ENCODE results near the gene PIGL.
"Not testable (repeated sequence)": the region's sequence is repeated elsewhere in the genome, so short reads cannot be mapped to it uniquely, and the experiment has no call there.

Gene PIGL

DNA sequence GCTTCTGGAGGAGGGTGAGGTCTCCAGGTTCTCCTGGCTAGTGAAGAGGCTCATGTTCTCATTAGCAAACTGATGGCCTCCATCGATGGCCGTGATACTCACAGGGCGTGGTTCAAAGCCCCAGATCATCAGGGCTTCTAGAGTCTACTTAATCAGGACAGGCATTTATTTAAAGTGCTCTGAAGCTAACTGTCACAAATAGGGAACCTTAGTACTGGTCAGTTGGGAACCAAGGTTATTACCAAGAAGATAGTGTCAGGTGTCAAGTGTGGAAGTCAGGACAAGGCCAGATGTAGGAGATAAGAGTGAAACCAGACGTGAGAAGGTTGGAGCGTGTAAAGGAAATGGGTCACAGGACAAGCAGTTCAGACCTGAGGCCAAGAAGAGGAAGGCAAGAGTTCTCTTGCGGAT lies 56.9 kb downstream of the PIGL start:
- DNase-seq (ENCODE audit: low read depth): no peak

GRCh38 chr17:16275024-16275423 lies 58.0 kb downstream of the PIGL start:
- no peak for DNase-seq (ENCODE audit: low read depth)

GRCh38 chr17:16277163-16277562 lies 60.2 kb downstream of the PIGL start:
- DNase-seq (ENCODE audit: low read depth): no peak

GRCh38 chr17:16281351-16281750 lies 64.3 kb downstream of the PIGL start:
- no peak for DNase-seq (ENCODE audit: low read depth)

DNA sequence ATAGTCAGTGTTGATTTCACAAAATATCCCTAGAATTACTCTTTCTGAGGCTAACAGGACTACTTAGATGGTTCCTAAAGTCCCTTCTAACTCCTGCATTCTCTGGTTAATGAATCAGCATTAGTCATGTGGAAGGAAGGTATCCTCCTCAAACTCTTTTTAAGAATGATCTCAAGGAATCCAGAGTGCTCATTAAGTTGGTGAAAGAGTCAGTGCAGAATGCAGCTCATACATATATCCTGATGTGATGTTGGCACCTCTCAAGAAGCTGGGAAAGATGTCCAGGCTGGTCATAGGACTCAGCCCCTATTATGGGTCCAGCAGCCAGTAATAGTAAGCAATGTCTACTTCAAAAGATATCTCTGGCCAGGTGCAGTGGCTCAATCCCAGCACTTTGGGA lies 65.5 kb downstream of the PIGL start:
- DNase-seq (ENCODE audit: low read depth): no peak

DNA sequence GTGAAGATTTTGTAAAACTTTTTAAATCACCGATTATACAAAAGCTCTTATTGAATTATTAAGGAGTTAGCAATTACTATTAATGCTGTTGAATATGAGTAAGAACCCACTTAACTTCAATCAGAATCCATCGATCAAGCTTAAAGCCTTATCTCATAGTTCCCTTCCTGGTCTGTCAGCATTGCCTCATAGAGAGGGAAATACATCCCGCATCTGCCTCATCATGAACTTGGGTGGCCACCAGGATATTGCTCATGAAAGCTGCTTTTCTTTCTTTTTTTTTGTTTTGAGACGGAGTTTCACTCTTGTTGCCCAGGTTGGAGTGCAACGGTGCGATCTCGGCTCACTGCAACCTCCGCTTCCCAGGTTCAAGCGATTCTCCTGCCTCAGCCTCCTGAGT lies 66.7 kb downstream of the PIGL start:
- DNase-seq (ENCODE audit: low read depth): no peak

- no peak for DNase-seq (ENCODE audit: low read depth)
Measured at GRCh38 chr17:16285646-16286008, 68.6 kb downstream of the PIGL start.

- DNase-seq (ENCODE audit: low read depth): peak; percentile 61
Measured at GRCh38 chr17:16286009-16286946, 69.3 kb downstream of the PIGL start.

DNA sequence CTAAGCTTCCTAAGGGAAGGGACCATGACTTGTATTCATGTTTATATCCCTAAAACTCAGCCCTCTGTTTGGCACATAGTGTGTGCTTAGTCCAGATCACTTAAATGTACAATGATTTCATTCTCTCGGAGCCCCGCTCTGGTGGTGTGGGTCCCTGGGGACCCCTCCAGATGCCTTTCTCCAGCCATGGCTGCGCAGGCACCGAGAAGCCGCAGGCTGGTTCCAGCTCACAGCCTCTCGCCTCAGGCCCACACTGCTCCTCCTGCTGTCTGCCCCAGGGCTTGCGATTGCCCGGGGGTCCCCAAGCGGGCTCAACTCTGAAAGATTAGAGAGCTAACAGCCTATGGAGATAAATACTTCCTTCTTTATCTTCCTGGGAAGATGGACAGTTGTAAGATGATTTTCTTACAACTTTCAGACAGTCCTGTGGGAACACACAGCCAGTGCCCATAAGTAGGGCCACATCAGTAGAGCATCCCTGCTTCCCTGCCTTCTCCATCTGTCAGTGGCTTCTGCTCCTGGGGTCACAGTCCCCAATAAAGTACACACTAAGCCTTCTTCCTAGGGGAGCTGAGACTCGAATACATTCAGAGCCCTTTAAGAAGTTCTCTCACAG lies 70.0 kb downstream of the PIGL start:
- no peak for DNase-seq (ENCODE audit: low read depth)

- DNase-seq (ENCODE audit: low read depth): no peak
Measured at GRCh38 chr17:16287563-16288027, 70.6 kb downstream of the PIGL start.

- DNase-seq (ENCODE audit: low read depth): no peak
Measured at GRCh38 chr17:16288860-16289571, 72.0 kb downstream of the PIGL start.

DNA sequence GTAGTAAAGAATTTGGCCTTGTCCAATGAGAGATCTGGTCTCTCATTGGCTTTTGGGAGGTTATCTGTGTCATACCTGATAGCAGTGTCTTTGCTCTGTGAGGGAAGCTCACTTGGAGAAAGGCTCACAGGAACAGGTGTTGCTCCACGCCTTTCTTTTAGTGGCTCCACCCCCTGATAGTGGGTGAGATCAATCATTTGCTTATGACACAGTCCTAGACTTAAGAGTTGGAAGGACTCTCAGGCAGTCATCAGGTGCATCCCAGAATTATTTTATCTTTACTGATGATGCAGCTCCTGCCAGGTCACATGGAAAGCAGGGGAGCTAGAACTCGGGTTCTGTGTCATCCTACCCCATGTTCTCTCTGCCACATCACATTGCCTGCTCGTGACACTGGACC lies 76.9 kb downstream of the PIGL start:
- DNase-seq (ENCODE audit: low read depth): no peak

- no peak for DNase-seq (ENCODE audit: low read depth)
Measured at GRCh38 chr17:16294560-16294959, 77.5 kb downstream of the PIGL start.

- DNase-seq (ENCODE audit: low read depth): not testable (repeated sequence)
Measured at GRCh38 chr17:16296072-16296471, 79.1 kb downstream of the PIGL start.

DNA sequence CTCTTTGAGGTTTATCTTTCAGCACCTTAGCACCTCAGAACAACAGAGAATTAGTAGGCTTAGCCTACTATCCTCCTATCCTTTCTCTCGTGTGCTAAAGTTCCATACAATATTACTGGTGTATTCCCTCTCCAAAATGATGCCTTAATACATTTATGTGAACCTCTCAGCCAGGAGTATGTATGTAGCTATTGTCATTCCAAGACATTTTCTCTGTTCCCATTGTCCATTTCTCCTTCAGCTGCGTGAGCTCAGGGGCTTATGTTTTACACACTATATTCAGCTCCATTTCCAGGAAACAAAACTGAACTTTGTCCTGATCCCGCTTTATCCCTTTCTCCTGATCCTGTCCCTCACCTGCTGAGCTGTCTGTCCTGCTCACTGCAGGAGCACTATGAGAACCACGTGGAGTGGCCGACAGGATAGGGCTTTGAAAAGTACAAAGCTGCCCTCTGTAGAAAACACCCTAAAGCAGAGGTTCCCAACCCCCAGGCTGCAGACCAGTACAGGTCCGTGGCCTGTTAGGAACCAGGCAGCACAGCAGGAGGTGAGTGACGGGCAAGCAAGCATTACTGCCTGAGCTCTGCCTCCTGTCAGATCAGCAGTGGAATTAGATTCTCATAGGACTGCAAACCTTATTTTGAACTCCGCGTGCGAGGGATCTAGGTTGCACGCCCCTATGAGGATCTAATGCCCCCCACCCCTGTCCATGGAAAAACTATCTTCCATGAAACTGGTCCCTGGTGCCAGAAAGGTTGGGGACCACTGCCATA lies 80.5 kb downstream of the PIGL start:
- DNase-seq (ENCODE audit: low read depth): no peak

DNA sequence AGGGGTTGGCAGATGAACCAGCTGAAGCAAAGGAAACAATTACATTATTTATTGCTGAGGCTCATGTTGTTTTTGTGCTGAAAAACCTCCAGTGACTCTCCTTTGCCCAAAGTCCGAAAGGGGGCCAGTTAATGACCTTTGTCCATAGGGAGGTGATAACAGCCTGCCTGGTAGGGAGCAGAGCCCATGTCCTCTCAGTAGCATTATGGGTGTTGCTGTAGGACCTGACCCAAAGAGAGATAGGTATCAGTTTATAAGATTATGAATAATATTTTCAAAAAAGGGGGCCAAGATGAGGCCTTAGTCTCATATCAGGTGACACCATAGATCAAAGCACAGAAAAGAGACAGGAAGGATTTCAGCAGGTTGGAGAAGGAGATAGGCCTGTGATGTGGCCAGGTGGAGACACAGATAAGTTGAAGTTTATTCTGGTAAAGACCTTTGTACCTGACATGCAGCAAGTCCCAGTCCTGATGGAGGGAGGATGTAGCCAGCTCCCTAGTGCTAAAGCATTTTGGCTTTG lies 81.2 kb downstream of the PIGL start:
- no peak for DNase-seq (ENCODE audit: low read depth)

DNA sequence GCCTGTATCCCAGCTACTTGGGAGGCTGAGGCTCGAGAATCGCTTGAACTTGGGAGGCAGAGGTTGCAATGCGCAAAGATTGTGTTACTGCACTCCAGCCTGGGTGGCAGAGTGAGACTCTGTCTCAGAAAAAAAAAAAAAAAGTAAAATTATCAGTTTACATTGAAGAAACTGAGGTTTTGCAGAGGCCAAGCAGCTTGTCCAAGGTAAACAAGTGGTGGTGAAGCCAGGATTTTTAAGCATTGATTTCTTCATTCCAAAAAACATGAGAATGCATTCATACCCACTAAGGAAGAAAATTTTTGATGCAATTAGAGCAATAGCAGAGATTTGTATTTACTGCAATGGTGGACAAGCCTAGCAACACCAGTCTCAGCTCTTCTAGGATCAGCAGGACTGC lies 83.5 kb downstream of the PIGL start:
- DNase-seq (ENCODE audit: low read depth): no peak

DNA sequence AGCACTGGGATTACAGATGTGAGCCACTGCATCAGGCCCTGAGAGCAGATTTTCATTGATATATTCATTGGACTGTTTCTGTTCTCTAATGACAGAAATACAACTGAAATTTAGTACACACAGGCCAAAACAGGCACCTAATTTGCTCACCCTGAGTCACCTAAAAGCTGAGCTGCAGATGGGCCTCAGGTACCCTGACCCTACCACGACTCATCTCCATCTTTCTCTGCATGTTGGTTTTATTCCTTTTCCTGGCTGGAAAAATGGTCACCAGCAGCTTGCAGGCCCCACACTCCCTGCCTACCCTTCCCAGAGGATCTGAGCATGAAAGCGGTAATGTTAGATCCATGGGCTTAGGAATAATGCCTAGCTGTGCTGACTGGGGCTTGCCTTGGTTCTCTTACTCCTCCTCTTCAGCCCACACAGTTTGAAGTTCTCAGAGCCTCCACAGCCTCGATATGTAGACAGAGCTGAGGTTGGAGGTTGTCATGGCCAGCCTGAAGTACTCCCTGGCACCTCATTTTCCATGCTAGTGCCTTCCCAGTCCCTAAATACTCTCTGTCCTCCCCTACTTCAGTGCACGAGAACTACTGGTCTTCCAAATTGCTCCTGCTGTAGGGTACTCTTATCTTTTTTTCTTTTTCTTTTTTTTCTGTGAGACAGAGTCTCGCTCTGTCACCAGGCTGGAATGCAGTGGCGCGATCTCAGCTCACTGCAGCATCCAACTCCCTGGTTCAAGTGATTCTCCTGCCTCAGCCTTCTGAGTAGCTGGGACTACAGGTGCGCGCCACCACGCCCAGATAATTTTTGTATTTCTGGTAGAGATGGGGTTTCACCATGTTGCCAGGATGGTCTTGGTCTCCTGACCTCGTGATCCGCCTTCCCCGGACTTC lies 85.2 kb downstream of the PIGL start:
- no peak for DNase-seq (ENCODE audit: low read depth)

DNA sequence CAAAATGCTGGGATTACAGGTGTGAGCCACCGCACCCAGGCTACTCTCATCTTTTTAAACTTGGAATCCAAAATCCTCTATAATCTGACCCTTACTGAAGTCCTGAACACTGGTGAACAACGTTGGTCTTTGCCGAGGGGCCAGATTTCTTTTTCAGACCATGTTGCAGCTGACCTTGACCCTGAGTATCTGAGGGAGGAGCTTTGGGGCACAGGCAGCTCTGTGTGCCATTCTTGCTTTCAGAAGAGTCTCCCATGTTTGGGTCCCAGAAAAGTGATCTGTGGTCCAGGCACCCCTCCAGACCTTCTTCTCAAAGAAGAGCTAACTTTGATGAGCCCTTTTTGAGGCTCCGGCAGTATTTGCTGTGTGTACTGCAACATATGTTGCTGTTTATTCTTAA lies 85.8 kb downstream of the PIGL start:
- DNase-seq (ENCODE audit: low read depth): no peak

DNA sequence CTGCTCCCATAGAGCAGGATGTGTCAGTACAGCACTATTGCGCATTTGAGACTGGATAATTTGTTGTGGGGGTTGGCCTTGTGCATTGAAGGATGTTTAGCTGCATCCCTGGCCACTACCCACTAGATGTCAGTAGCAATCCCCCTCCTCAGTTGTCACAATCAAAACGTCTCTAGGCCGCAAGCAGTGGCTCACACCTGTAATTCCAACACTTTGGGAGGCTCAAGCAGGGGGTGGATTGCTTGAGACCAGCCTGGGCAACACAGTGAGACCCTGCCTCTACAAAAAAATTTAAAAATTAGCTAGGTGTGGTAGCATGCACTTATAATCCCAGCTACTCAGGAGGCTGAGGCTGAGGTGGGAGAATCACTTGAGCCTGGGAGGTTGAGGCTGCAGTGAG lies 87.8 kb downstream of the PIGL start:
- DNase-seq (ENCODE audit: low read depth): no peak

DNA sequence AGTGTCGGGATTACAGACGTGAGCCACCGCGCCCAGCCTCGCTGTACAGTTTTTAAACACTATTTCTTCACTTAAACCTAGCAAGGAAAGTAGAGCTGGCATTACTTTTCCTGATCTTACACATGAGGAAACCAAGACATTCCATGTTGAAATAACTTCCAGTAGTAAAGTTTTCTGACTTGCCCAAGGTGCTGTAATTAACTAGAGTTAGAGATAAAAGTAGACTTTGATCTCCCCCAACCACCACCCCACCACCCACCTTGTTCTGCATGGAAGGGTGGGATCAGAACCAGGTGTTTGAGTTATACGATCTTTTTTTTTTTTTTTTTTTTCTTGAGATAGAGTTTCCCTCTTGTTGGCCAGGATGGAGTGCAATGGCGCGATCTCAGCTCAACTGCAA lies 89.2 kb downstream of the PIGL start:
- DNase-seq (ENCODE audit: low read depth): no peak
